HEK293 (cell line): ENCODE results near the gene DPM2.

Experiments used
- CTCF ChIA-PET: fragments of 350-600 bp; formaldehyde crosslinking; extraction: SDS; loops from one replicate; lab custom pipeline; 2021; ENCODE audit warnings: antibody characterized with exemption; lab: Yijun Ruan, JAX
- POLR2A ChIA-PET: fragments of 300-600 bp; formaldehyde crosslinking; extraction: SDS; loops from one replicate; lab custom pipeline; 2020; ENCODE audit warnings: antibody characterized with exemption, inconsistent platforms; lab: Yijun Ruan, JAX
- H3K27ac ChIP-seq: fragments of 200-500 bp; sonication (Bioruptor generic); 2 replicates; pipeline ENCODE4 v1.5.1; 2014; ENCODE audit warnings: low read depth, low read length, control low read depth, inconsistent platforms; ENCODE audit errors: extremely low read depth
- H3K36me3 ChIP-seq, 2 experiments: fragments of 200-500 bp in 1 of 2; sonication (Bioruptor generic) in 1 of 2; 1 replicate in 1 of 2; 2 replicates in 1 of 2; pipeline ENCODE4 v1.5.1; 2014 to 2017; ENCODE audit warnings: inconsistent platforms in 2 of 2, low read length in 2 of 2; ENCODE audit not compliant: control insufficient read depth in 2 of 2, insufficient read depth in 1 of 2
- H3K4me1 ChIP-seq: fragments of 200-500 bp; sonication (Bioruptor generic); 2 replicates; pipeline ENCODE4 v1.5.1; 2014; ENCODE audit warnings: mild to moderate bottlenecking, low read length, inconsistent platforms; ENCODE audit not compliant: control insufficient read depth, insufficient read depth
- H3K4me3 ChIP-seq: 2 replicates; pipeline ENCODE4 v1.5.1; 2011; ENCODE audit warnings: low read depth, mild to moderate bottlenecking, control low read depth, low read length, moderate library complexity
- H3K9me3 ChIP-seq: fragments of 200-500 bp; sonication (Bioruptor generic); 2 replicates; pipeline ENCODE4 v1.5.1; 2014; ENCODE audit warnings: low read depth, low read length, inconsistent platforms; ENCODE audit not compliant: control insufficient read depth, insufficient read depth
- KLF8 ChIP-seq: fragments of 450-650 bp; formaldehyde crosslinking; IDR thresholded peaks from 2 replicates; pipeline ENCODE4 v1.5.1; 2016; ENCODE audit warnings: missing biosample characterization, missing genetic modification characterization
- SCRT1 ChIP-seq: fragments of 450-650 bp; formaldehyde crosslinking; IDR thresholded peaks from 2 replicates; pipeline ENCODE4 v1.5.1; 2016; ENCODE audit warnings: missing biosample characterization, missing genetic modification characterization, borderline replicate concordance
- SCRT2 ChIP-seq: fragments of 450-650 bp; formaldehyde crosslinking; IDR thresholded peaks from 2 replicates; pipeline ENCODE4 v1.5.1; 2016; ENCODE audit warnings: missing biosample characterization, missing genetic modification characterization
- SP2 ChIP-seq: fragments of 450-650 bp; formaldehyde crosslinking; IDR thresholded peaks from 2 replicates; pipeline ENCODE4 v1.5.1; 2016; ENCODE audit warnings: missing biosample characterization, missing genetic modification characterization
- TCF7L2 ChIP-seq: IDR thresholded peaks from 2 replicates; pipeline ENCODE4 v1.6.1; 2011; ENCODE audit warnings: low read depth, mild to moderate bottlenecking, inconsistent platforms, low read length, moderate library complexity, borderline replicate concordance
- ZBTB8A ChIP-seq: fragments of 450-650 bp; formaldehyde crosslinking; IDR thresholded peaks from 2 replicates; pipeline ENCODE4 v1.5.1; 2016; ENCODE audit warnings: missing biosample characterization, missing genetic modification characterization
- ZNF121 ChIP-seq: fragments of 450-650 bp; formaldehyde crosslinking; IDR thresholded peaks from 2 replicates; pipeline ENCODE4 v1.5.1; 2016; ENCODE audit warnings: missing biosample characterization, missing genetic modification characterization
- ZNF2 ChIP-seq: fragments of 450-650 bp; formaldehyde crosslinking; IDR thresholded peaks from 2 replicates; pipeline ENCODE4 v1.5.1; 2016; ENCODE audit warnings: missing biosample characterization, missing genetic modification characterization
- ZNF529 ChIP-seq: fragments of 450-650 bp; formaldehyde crosslinking; IDR thresholded peaks from 2 replicates; pipeline ENCODE4 v1.5.1; 2017; ENCODE audit warnings: missing genetic modification characterization, missing biosample characterization; ENCODE audit not compliant: insufficient replicate concordance
- ZNF555 ChIP-seq: fragments of 450-650 bp; formaldehyde crosslinking; conservative IDR thresholded peaks from 2 replicates; pipeline ENCODE4 v1.5.1; 2017; ENCODE audit warnings: missing biosample characterization, mild to moderate bottlenecking, missing genetic modification characterization, inconsistent platforms
- ZNF654 ChIP-seq: fragments of 450-650 bp; formaldehyde crosslinking; IDR thresholded peaks from 2 replicates; pipeline ENCODE4 v1.5.1; 2016; ENCODE audit warnings: low read depth, missing biosample characterization, missing genetic modification characterization
- ZNF660 ChIP-seq: fragments of 450-650 bp; IDR thresholded peaks from 2 replicates; pipeline ENCODE4 v1.5.1; 2018; ENCODE audit warnings: missing biosample characterization, mild to moderate bottlenecking, missing genetic modification characterization
- ZNF664 ChIP-seq: fragments of 450-650 bp; formaldehyde crosslinking; IDR thresholded peaks from 2 replicates; pipeline ENCODE4 v1.5.1; 2016; ENCODE audit warnings: missing biosample characterization, missing genetic modification characterization
- ZNF76 ChIP-seq: fragments of 450-650 bp; formaldehyde crosslinking; IDR thresholded peaks from 2 replicates; pipeline ENCODE4; 2016; ENCODE audit warnings: low read depth, missing biosample characterization, missing genetic modification characterization, borderline replicate concordance
- TF ChIP-seq, protein P1 (sequence below): fragments of 450-650 bp; formaldehyde crosslinking; optimal IDR thresholded peaks from 2 replicates; pipeline ENCODE3; 2016; ENCODE audit warnings: missing biosample characterization, mild to moderate bottlenecking, missing genetic modification characterization
- TF ChIP-seq, protein P2 (sequence below): fragments of 450-650 bp; formaldehyde crosslinking; IDR thresholded peaks from 2 replicates; pipeline ENCODE4 v1.5.1; 2016; ENCODE audit warnings: missing biosample characterization, missing genetic modification characterization
- TF ChIP-seq, protein P3 (sequence below): fragments of 450-650 bp; formaldehyde crosslinking; IDR thresholded peaks from 2 replicates; pipeline ENCODE4 v1.5.1; 2016; ENCODE audit warnings: missing biosample characterization, missing genetic modification characterization
- TF ChIP-seq, protein P4 (sequence below): fragments of 450-650 bp; formaldehyde crosslinking; IDR thresholded peaks from 2 replicates; pipeline ENCODE4 v1.5.1; 2016; ENCODE audit warnings: missing biosample characterization, missing genetic modification characterization
- TF ChIP-seq, protein P5 (sequence below): fragments of 450-650 bp; formaldehyde crosslinking; IDR thresholded peaks from 2 replicates; pipeline ENCODE4 v1.5.1; 2016; ENCODE audit warnings: missing biosample characterization, missing genetic modification characterization
- TF ChIP-seq, protein P6 (sequence below): fragments of 450-650 bp; formaldehyde crosslinking; IDR thresholded peaks from 2 replicates; pipeline ENCODE4 v1.5.1; 2016; ENCODE audit warnings: missing biosample characterization, missing genetic modification characterization

The DPM2 gene

DNA sequence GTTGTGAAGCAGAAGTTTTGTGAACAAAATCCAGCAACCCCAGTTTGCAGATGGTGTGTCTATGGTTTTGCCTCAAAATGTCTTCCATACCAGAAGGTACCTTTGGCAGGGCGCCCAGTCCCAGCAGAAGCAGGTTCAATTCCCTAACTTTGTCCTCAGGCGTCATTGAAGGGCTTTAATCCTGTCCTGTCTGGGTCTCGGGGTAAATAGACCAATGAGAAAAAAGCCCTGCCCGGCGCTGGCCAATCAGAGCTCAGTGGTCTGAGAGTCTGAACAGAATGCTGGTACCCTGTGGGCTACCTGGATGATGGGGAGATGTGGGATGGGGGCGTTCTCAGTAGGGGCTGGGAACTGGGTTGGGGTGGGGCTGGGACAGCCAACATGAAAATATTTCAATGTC lies 14.6 kb downstream of the DPM2 start:
- ChIA-PET POLR2A (no interaction called here), CTCF (interaction anchor here (0.5 to 8.6 kb wide), 6 partner anchors 10 to 195 kb away, joined by 3 to 65 read pairs (median 4); partner anchors contain the start of gene TOR2A)
- Histone ChIP-seq H3K36me3 (no peaks in the 10 kb centered on the region), H3K4me1 (no peaks in the 10 kb centered on the region), H3K9me3 (no peaks in the 10 kb centered on the region), H3K4me3 (no peak overlapping the region), H3K27ac (no peak overlapping the region)
- TF ChIP-seq ZNF529 (tag by site-specific recombination) (no peak), SP2 (peak; percentile 35; the same call in 1 of the 2 replicates)

DNA sequence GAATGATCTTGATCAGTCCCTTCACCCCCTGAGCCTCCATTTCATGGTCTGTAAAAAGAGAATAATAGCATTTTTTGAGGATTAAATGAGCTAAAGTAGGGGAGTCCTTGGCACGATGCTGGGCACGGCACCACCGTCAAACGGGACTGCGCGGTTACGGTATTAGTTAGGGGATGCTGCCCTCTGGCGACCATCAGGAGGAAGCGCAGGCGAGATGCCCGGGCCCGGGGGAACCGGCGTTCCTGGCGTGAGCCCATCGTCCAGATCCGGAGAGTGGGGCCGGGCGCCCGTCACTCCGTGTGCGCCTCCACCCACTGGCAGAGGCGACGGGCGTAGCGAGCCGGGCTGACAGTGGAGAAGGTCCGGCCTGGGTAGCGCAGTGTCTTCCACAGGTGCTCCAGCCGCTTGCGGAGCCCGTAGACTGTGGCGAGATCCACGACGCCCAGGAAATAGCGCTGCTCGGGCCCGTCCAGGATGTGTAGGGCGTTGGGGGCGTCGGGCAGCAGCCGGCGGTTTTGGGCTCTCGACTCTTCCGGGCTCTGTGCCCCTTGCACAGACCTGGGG lies 16.0 kb downstream of the DPM2 start:
- Histone ChIP-seq H3K9me3 (no peaks in the 10 kb centered on the region), H3K4me1 (peaks cover 3% of the 10 kb centered on the region; the same call in 1 of the 2 replicates), H3K36me3 (no peaks in the 10 kb centered on the region), H3K4me3 (no peak overlapping the region), H3K27ac (no peak overlapping the region)
- CTCF ChIA-PET = interaction anchor here (0.5 to 8.6 kb wide), 60 partner anchors 8 to 724 kb away, joined by 3 to 65 read pairs (median 4); partner anchors contain the start of genes AK1, CDK9, PIP5KL1 and PTRH1
- POLR2A ChIA-PET = interaction anchor here (0.9 to 1.7 kb wide), 3 partner anchors 11 to 697 kb away, joined by 3 to 4 read pairs (median 3); partner anchors contain the start of gene TOR2A
- TF ChIP-seq ZNF660 (0 out of 2 replicates have a peak, but pooled peaks have one; percentile 28), ZNF2 (tag by site-specific recombination) (0 out of 2 replicates have a peak, but pooled peaks have one; percentile 36), SCRT1 (tag by site-specific recombination) (peak; percentile 41; the same call in 1 of the 2 replicates), SCRT2 (tag by site-specific recombination) (peak; percentile 62; the same call in 1 of the 2 replicates), KLF8 (peak; percentile 32; the same call in 1 of the 2 replicates), ZNF121 (peak; percentile 51; the same call in 1 of the 2 replicates), ZNF654 (tag by site-specific recombination) (peak; percentile 82), ZNF664 (no peak), ZNF555 (tag by site-specific recombination) (no peak), ZNF76 (tag by site-specific recombination) (no peak), TCF7L2 (no peak), ZBTB8A (peak; percentile 62)
- TF ChIP-seq, protein P1, sequence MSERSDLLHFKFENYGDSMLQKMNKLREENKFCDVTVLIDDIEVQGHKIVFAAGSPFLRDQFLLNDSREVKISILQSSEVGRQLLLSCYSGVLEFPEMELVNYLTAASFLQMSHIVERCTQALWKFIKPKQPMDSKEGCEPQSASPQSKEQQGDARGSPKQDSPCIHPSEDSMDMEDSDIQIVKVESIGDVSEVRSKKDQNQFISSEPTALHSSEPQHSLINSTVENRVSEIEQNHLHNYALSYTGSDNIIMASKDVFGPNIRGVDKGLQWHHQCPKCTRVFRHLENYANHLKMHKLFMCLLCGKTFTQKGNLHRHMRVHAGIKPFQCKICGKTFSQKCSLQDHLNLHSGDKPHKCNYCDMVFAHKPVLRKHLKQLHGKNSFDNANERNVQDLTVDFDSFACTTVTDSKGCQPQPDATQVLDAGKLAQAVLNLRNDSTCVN (tag by site-specific recombination) = peak; percentile 43
- TF ChIP-seq, protein P2, sequence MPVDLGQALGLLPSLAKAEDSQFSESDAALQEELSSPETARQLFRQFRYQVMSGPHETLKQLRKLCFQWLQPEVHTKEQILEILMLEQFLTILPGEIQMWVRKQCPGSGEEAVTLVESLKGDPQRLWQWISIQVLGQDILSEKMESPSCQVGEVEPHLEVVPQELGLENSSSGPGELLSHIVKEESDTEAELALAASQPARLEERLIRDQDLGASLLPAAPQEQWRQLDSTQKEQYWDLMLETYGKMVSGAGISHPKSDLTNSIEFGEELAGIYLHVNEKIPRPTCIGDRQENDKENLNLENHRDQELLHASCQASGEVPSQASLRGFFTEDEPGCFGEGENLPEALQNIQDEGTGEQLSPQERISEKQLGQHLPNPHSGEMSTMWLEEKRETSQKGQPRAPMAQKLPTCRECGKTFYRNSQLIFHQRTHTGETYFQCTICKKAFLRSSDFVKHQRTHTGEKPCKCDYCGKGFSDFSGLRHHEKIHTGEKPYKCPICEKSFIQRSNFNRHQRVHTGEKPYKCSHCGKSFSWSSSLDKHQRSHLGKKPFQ (tag by site-specific recombination) = no peak
- TF ChIP-seq, protein P3, sequence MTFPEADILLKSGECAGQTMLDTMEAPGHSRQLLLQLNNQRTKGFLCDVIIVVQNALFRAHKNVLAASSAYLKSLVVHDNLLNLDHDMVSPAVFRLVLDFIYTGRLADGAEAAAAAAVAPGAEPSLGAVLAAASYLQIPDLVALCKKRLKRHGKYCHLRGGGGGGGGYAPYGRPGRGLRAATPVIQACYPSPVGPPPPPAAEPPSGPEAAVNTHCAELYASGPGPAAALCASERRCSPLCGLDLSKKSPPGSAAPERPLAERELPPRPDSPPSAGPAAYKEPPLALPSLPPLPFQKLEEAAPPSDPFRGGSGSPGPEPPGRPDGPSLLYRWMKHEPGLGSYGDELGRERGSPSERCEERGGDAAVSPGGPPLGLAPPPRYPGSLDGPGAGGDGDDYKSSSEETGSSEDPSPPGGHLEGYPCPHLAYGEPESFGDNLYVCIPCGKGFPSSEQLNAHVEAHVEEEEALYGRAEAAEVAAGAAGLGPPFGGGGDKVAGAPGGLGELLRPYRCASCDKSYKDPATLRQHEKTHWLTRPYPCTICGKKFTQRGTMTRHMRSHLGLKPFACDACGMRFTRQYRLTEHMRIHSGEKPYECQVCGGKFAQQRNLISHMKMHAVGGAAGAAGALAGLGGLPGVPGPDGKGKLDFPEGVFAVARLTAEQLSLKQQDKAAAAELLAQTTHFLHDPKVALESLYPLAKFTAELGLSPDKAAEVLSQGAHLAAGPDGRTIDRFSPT (tag by site-specific recombination) = peak; percentile 68
- TF ChIP-seq, protein P4, sequence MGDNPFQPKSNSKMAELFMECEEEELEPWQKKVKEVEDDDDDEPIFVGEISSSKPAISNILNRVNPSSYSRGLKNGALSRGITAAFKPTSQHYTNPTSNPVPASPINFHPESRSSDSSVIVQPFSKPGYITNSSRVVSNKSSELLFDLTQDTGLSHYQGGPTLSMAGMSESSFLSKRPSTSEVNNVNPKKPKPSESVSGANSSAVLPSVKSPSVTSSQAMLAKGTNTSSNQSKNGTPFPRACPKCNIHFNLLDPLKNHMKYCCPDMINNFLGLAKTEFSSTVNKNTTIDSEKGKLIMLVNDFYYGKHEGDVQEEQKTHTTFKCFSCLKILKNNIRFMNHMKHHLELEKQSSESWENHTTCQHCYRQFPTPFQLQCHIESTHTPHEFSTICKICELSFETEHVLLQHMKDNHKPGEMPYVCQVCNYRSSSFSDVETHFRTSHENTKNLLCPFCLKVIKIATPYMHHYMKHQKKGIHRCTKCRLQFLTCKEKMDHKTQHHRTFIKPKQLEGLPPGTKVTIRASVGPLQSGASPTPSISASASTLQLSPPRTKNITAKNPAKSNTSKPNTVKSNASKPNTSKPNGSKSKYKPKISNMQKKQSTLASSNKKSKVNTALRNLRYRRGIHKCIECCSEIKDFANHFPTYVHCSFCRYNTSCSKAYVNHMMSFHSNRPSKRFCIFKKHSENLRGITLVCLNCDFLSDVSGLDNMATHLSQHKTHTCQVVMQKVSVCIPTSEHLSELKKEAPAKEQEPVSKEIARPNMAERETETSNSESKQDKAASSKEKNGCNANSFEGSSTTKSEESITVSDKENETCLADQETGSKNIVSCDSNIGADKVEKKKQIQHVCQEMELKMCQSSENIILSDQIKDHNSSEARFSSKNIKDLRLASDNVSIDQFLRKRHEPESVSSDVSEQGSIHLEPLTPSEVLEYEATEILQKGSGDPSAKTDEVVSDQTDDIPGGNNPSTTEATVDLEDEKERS = no peak
- TF ChIP-seq, protein P5, sequence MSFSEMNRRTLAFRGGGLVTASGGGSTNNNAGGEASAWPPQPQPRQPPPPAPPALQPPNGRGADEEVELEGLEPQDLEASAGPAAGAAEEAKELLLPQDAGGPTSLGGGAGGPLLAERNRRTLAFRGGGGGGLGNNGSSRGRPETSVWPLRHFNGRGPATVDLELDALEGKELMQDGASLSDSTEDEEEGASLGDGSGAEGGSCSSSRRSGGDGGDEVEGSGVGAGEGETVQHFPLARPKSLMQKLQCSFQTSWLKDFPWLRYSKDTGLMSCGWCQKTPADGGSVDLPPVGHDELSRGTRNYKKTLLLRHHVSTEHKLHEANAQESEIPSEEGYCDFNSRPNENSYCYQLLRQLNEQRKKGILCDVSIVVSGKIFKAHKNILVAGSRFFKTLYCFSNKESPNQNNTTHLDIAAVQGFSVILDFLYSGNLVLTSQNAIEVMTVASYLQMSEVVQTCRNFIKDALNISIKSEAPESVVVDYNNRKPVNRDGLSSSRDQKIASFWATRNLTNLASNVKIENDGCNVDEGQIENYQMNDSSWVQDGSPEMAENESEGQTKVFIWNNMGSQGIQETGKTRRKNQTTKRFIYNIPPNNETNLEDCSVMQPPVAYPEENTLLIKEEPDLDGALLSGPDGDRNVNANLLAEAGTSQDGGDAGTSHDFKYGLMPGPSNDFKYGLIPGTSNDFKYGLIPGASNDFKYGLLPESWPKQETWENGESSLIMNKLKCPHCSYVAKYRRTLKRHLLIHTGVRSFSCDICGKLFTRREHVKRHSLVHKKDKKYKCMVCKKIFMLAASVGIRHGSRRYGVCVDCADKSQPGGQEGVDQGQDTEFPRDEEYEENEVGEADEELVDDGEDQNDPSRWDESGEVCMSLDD (tag by site-specific recombination) = no peak
- TF ChIP-seq, protein P6, sequence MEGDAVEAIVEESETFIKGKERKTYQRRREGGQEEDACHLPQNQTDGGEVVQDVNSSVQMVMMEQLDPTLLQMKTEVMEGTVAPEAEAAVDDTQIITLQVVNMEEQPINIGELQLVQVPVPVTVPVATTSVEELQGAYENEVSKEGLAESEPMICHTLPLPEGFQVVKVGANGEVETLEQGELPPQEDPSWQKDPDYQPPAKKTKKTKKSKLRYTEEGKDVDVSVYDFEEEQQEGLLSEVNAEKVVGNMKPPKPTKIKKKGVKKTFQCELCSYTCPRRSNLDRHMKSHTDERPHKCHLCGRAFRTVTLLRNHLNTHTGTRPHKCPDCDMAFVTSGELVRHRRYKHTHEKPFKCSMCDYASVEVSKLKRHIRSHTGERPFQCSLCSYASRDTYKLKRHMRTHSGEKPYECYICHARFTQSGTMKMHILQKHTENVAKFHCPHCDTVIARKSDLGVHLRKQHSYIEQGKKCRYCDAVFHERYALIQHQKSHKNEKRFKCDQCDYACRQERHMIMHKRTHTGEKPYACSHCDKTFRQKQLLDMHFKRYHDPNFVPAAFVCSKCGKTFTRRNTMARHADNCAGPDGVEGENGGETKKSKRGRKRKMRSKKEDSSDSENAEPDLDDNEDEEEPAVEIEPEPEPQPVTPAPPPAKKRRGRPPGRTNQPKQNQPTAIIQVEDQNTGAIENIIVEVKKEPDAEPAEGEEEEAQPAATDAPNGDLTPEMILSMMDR (tag by site-specific recombination) = peak; percentile 79
